GM19452 (cell line): ENCODE results near the gene ATP5MG.
"Not testable (repeated sequence)": the region's sequence is repeated elsewhere in the genome, so short reads cannot be mapped to it uniquely, and the experiment has no call there.

ENCODE experiments used
- ATAC-seq: cut with Tn5 transposase; IDR thresholded peaks from one replicate; pipeline ENCODE4 v1.9.1; 2021; ENCODE audit not compliant: unreplicated experiment

Gene ATP5MG

GRCh38 chr11:118406599-118407166 lies 5.3 kb downstream of the ATP5MG start:
- ATAC-seq, result no peak

- peak; percentile 61 for ATAC-seq
Measured at GRCh38 chr11:118410055-118410745, 8.8 kb downstream of the ATP5MG start.

- ATAC-seq, result no peak
Measured at GRCh38 chr11:118411530-118411929, 10.1 kb downstream of the ATP5MG start.

GRCh38 chr11:118412921-118413320 lies 11.5 kb downstream of the ATP5MG start:
- ATAC-seq, result no peak

GRCh38 chr11:118415062-118415738 lies 13.8 kb downstream of the ATP5MG start:
- no peak for ATAC-seq

- no peak for ATAC-seq
Measured at GRCh38 chr11:118415739-118416068, 14.3 kb downstream of the ATP5MG start.

GRCh38 chr11:118416900-118417299 lies 15.5 kb downstream of the ATP5MG start:
- ATAC-seq, result not testable (repeated sequence)

- ATAC-seq, result no peak
Measured at GRCh38 chr11:118417801-118418200, 16.4 kb downstream of the ATP5MG start.

- ATAC-seq, result no peak
Measured at GRCh38 chr11:118418766-118419165, 17.4 kb downstream of the ATP5MG start.

- no peak for ATAC-seq
Measured at GRCh38 chr11:118427707-118428106, 26.3 kb downstream of the ATP5MG start.

GRCh38 chr11:118430956-118431355 lies 29.6 kb downstream of the ATP5MG start:
- no peak for ATAC-seq

GRCh38 chr11:118434123-118434552 lies 32.7 kb downstream of the ATP5MG start:
- ATAC-seq, result no peak

GRCh38 chr11:118434553-118435289 lies 33.3 kb downstream of the ATP5MG start:
- ATAC-seq, result no peak

GRCh38 chr11:118435290-118435892 lies 34.0 kb downstream of the ATP5MG start:
- peak; percentile 24 for ATAC-seq

GRCh38 chr11:118435893-118436624 lies 34.7 kb downstream of the ATP5MG start, which contains the start of gene KMT2A:
Gene KMT2A, plus strand, starts transcription at chr11:118436492. Its CDS starts 21 bp downstream, at chr11:118436513.
- ATAC-seq, result peak; percentile 55

GRCh38 chr11:118436639-118437207 lies 35.3 kb downstream of the ATP5MG start:
- peak; percentile 26 for ATAC-seq

GRCh38 chr11:118437208-118438125 lies 36.1 kb downstream of the ATP5MG start:
- ATAC-seq, result no peak

GRCh38 chr11:118438314-118438931 lies 37.0 kb downstream of the ATP5MG start:
- ATAC-seq, result no peak

GRCh38 chr11:118439646-118440045 lies 38.2 kb downstream of the ATP5MG start:
- no peak for ATAC-seq
